Neural progenitor cell (in vitro differentiated cells): ENCODE results near the gene SMARCD3.

Experiments
- CTCF ChIP-seq: fragments of 200-600 bp; sonication (generic); IDR thresholded peaks from 2 replicates; pipeline ENCODE4 v1.5.1; 2017; ENCODE audit warnings: antibody characterized with exemption, mild to moderate bottlenecking
- EZH2 ChIP-seq: fragments of 200-600 bp; sonication (generic); IDR thresholded peaks from 2 replicates; pipeline ENCODE4 v1.6.1; 2017; ENCODE audit warnings: antibody characterized with exemption, mild to moderate bottlenecking, moderate library complexity
- EZH2phosphoT487 ChIP-seq: fragments of 200-600 bp; sonication (generic); IDR thresholded peaks from 2 replicates; pipeline ENCODE4 v1.6.1; 2017; ENCODE audit warnings: antibody characterized with exemption

GRCh38 chr7:151240536-151240935 is 8.0 kb downstream of the SMARCD3 start:
- TF ChIP-seq CTCF (no peak), EZH2 (no peak), EZH2phosphoT487 (no peak)
